ES-I3 (cell line): ENCODE data around the gene PRSS56.
A peak's percentile ranks its signal among the peaks of the same experiment; 100 is the strongest.

Experiments used
- H3K36me3 ChIP-seq: 2 replicates; pipeline ENCODE4 v1.6.1; 2013; ENCODE audit warnings: mild to moderate bottlenecking, low read length, control low read depth, moderate library complexity; ENCODE audit not compliant: insufficient read depth
- H3K4me1 ChIP-seq: 2 replicates; pipeline ENCODE4 v1.6.1; 2013; ENCODE audit warnings: mild to moderate bottlenecking, control low read depth, low read length; ENCODE audit not compliant: insufficient read depth
- H3K9ac ChIP-seq: 2 replicates; pipeline ENCODE4 v1.6.1; 2013; ENCODE audit warnings: low read depth, mild to moderate bottlenecking, low read length, moderate library complexity
- H3K9me3 ChIP-seq: 2 replicates; pipeline ENCODE4 v1.6.1; 2013; ENCODE audit warnings: mild to moderate bottlenecking, low read length, moderate library complexity; ENCODE audit not compliant: control insufficient read depth, insufficient read depth

The PRSS56 gene

GRCh38 chr2:232522623-232523401, 2.6 kb downstream of the PRSS56 start:
- Histone ChIP-seq H3K4me1 (peaks cover 15% of the 10 kb centered on the region), H3K36me3 (no peaks in the 10 kb centered on the region), H3K9ac (peak overlapping the region; percentile 51; the same call in 1 of the 2 replicates), H3K9me3 (no peaks in the 10 kb centered on the region)

GRCh38 chr2:232523402-232523681, 3.2 kb downstream of the PRSS56 start:
- H3K9ac ChIP-seq, result peak overlapping the region; percentile 51; the same call in 1 of the 2 replicates
- H3K4me1 ChIP-seq, result peaks cover 15% of the 10 kb centered on the region
- H3K36me3 ChIP-seq, result no peaks in the 10 kb centered on the region

GRCh38 chr2:232523682-232524597, 3.8 kb downstream of the PRSS56 start:
- H3K4me1 ChIP-seq, result peaks cover 12% of the 10 kb centered on the region
- H3K36me3 ChIP-seq, result no peaks in the 10 kb centered on the region
- no peaks in the 10 kb centered on the region for H3K9me3 ChIP-seq
- H3K9ac ChIP-seq, result peak overlapping the region; percentile 51

More at GRCh38 chr2:232523402-232523681, 3.2 kb downstream of the PRSS56 start:
- H3K9me3 ChIP-seq, result no peaks in the 10 kb centered on the region

GRCh38 chr2:232524771-232525170, 4.6 kb downstream of the PRSS56 start:
- Histone ChIP-seq H3K9me3 (no peaks in the 10 kb centered on the region), H3K4me1 (peaks cover 3% of the 10 kb centered on the region), H3K9ac (no peak overlapping the region), H3K36me3 (no peaks in the 10 kb centered on the region)

GRCh38 chr2:232525199-232525598, 5.0 kb downstream of the PRSS56 start:
- Histone ChIP-seq H3K9ac (no peak overlapping the region), H3K4me1 (peaks cover 3% of the 10 kb centered on the region), H3K9me3 (no peaks in the 10 kb centered on the region), H3K36me3 (no peaks in the 10 kb centered on the region)

GRCh38 chr2:232525791-232526371, 5.7 kb downstream of the PRSS56 start, which contains the start of gene CHRND:
CHRND (plus strand) TSS chr2:232526160; CDS start chr2:232526216, 56 bp downstream.
- Histone ChIP-seq H3K4me1 (peaks cover 3% of the 10 kb centered on the region), H3K9me3 (no peaks in the 10 kb centered on the region), H3K36me3 (no peaks in the 10 kb centered on the region), H3K9ac (no peak within 1 kb of the TSS)

GRCh38 chr2:232526372-232526941, 6.3 kb downstream of the PRSS56 start:
- H3K9me3 ChIP-seq, result no peaks in the 10 kb centered on the region
- H3K4me1 ChIP-seq, result peaks cover 3% of the 10 kb centered on the region
- no peaks in the 10 kb centered on the region for H3K36me3 ChIP-seq
- H3K9ac ChIP-seq, result no peak overlapping the region

- H3K9ac ChIP-seq, result no peak overlapping the region
- H3K4me1 ChIP-seq, result peaks cover 3% of the 10 kb centered on the region
- H3K36me3 ChIP-seq, result no peaks in the 10 kb centered on the region
- H3K9me3 ChIP-seq, result no peaks in the 10 kb centered on the region
Observed at GRCh38 chr2:232527905-232528470, 7.8 kb downstream of the PRSS56 start.

- no peaks in the 10 kb centered on the region for H3K9me3 ChIP-seq
- no peak overlapping the region for H3K9ac ChIP-seq
- no peaks in the 10 kb centered on the region for H3K36me3 ChIP-seq
- H3K4me1 ChIP-seq, result peaks cover 3% of the 10 kb centered on the region
Observed at GRCh38 chr2:232528746-232529460, 8.7 kb downstream of the PRSS56 start.

GRCh38 chr2:232529806-232530547, 9.8 kb downstream of the PRSS56 start:
- Histone ChIP-seq H3K4me1 (peaks cover 3% of the 10 kb centered on the region; the same call in 1 of the 2 replicates), H3K9me3 (no peaks in the 10 kb centered on the region), H3K36me3 (no peaks in the 10 kb centered on the region), H3K9ac (no peak overlapping the region)

GRCh38 chr2:232530626-232531260, 10.6 kb downstream of the PRSS56 start:
- Histone ChIP-seq H3K4me1 (peaks cover 3% of the 10 kb centered on the region; the same call in 1 of the 2 replicates), H3K9ac (no peak overlapping the region), H3K9me3 (no peaks in the 10 kb centered on the region), H3K36me3 (no peaks in the 10 kb centered on the region)

- Histone ChIP-seq H3K36me3 (no peaks in the 10 kb centered on the region), H3K9ac (no peak overlapping the region), H3K4me1 (no peaks in the 10 kb centered on the region; the same call in 1 of the 2 replicates), H3K9me3 (no peaks in the 10 kb centered on the region)
Observed at GRCh38 chr2:232532419-232532818, 12.2 kb downstream of the PRSS56 start.
